ENCODE results near the gene MAPKAPK2.

The MAPKAPK2 gene

DNA sequence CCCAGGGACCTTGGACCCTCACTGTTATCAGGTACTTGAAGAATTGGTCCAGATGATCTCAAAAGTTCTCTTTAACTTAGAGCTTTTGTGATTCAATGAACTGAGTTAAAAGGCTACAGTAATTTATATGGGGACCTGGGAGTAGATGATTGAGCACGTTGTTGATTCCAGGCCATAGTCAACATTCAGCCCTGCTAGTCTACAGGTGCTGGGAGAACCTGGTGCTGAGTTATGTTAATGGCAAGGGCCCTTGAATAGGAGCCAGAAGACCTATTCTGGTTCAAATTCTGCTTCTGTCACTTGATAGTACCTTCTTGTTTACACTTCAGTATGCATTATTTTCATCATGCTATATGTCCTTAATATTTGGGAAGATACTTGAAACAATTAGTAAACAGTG is 38.2 kb upstream of the MAPKAPK2 start:
- no peak for TF ChIP-seq CTCF (IDR thresholded peaks at IDR 0.05; ENCODE audit: low read length)
- TF ChIP-seq EZH2phosphoT487 (IDR thresholded peaks at IDR 0.05; ENCODE audit: low read length): no peak
- no peak for TF ChIP-seq EZH2 (optimal IDR thresholded peaks at IDR 0.05; ENCODE audit: low read depth, low read length)
- Histone ChIP-seq H4K20me1 (ENCODE audit: insufficient read depth, low read length) (no peaks in the 10 kb centered on the region), H3K9me3 (replicated peaks; ENCODE audit: insufficient read depth, low read length) (no peaks in the 10 kb centered on the region), H3F3A (ENCODE audit: insufficient read depth, low read length) (no peaks in the 10 kb centered on the region), H3K27me3 (replicated peaks; ENCODE audit: insufficient read depth, low read length) (no peaks in the 10 kb centered on the region), H3K27ac (ENCODE audit: low read length) (no peak overlapping the region), H3K9me2 (replicated peaks; ENCODE audit: insufficient read depth, low read length) (no peaks in the 10 kb centered on the region), H3K4me2 (ENCODE audit: low read depth, low read length) (no peak overlapping the region), H3K4me1 (ENCODE audit: low read length) (0 out of 2 replicates have a peak, but pooled peaks cover 6% of the 10 kb centered on the region), H3K9ac (ENCODE audit: low read length) (no peak overlapping the region), H3K36me3 (replicated peaks; ENCODE audit: insufficient read depth, low read length) (no peaks in the 10 kb centered on the region), H2AFZ (ENCODE audit: low read length) (no peak overlapping the region), H3K79me2 (ENCODE audit: low read length) (no peaks in the 10 kb centered on the region), H3K4me3 (ENCODE audit: low read length) (no peak overlapping the region)
- no peak for DNase-seq

DNA sequence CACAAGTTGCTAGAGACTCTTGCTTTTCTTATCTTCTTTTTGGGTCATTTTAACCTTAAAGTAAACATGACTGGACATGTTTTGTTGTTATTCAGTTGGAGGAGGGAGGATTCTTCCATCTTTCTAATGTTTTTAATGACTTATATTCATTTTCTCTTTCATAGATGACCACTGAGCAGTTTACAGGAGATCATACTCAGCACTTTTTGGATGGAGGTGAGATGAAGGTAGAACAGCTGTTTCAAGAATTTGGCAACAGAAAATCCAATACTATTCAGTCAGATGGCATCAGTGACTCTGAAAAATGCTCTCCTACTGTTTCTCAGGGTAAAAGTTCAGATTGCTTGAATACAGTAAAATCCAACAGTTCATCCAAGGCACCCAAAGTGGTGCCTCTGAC is 37.5 kb upstream of the MAPKAPK2 start:
- no peaks in the 10 kb centered on the region for H3K36me3 ChIP-seq (replicated peaks; ENCODE audit: insufficient read depth, low read length)
- no peaks in the 10 kb centered on the region for H3F3A ChIP-seq (ENCODE audit: insufficient read depth, low read length)
- no peak overlapping the region for H2AFZ ChIP-seq (ENCODE audit: low read length)
- H3K27me3 ChIP-seq (replicated peaks; ENCODE audit: insufficient read depth, low read length): no peaks in the 10 kb centered on the region
- no peaks in the 10 kb centered on the region for H3K79me2 ChIP-seq (ENCODE audit: low read length)
- no peak overlapping the region for H3K9ac ChIP-seq (ENCODE audit: low read length)
- H3K4me3 ChIP-seq (ENCODE audit: low read length): no peak overlapping the region
- H3K4me1 ChIP-seq (ENCODE audit: low read length): 0 out of 2 replicates have a peak, but pooled peaks cover 6% of the 10 kb centered on the region
- no peaks in the 10 kb centered on the region for H3K9me2 ChIP-seq (replicated peaks; ENCODE audit: insufficient read depth, low read length)
- no peak overlapping the region for H3K4me2 ChIP-seq (ENCODE audit: low read depth, low read length)
- no peak overlapping the region for H3K27ac ChIP-seq (ENCODE audit: low read length)
- H3K9me3 ChIP-seq (replicated peaks; ENCODE audit: insufficient read depth, low read length): no peaks in the 10 kb centered on the region
- TF ChIP-seq CTCF (IDR thresholded peaks at IDR 0.05; ENCODE audit: low read length) (no peak), EZH2 (optimal IDR thresholded peaks at IDR 0.05; ENCODE audit: low read depth, low read length) (no peak), EZH2phosphoT487 (IDR thresholded peaks at IDR 0.05; ENCODE audit: low read length) (no peak)
- no peaks in the 10 kb centered on the region for H4K20me1 ChIP-seq (ENCODE audit: insufficient read depth, low read length)
- no peak for DNase-seq

DNA sequence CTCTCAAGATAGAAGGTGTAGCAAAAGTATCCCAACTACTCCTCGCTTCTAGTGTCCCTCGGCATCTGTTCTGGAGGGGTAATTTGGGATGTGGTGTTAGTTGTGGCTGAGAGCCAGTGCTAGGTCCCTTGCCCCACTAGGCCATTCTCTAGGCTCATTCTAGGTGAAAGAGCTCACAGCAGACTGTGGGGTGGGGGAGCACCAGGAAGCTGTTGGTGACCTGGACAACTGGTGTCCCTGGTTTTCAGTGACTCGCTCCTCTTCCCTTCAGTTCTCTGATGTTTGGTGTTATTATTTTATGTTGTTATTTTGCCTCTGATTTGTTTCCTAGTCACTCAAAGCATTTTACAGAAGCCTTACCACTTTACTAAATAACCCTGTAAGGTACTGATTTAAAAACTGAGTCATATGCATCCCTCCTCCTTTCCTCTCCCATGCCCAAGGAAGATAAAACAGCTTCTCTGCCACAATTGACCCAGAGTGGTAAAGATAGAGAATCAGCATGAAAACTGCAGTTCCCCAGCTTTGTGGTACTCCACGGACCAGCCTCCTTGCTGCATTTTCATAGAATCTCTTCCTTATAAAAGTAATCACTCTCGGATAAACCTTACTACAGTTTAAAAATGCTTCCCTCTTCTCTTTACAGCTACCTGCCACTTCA is 35.3 kb upstream of the MAPKAPK2 start:
- H3K27ac ChIP-seq (ENCODE audit: low read length): no peak overlapping the region
- TF ChIP-seq CTCF (IDR thresholded peaks at IDR 0.05; ENCODE audit: low read length) (no peak), EZH2 (optimal IDR thresholded peaks at IDR 0.05; ENCODE audit: low read depth, low read length) (no peak), EZH2phosphoT487 (IDR thresholded peaks at IDR 0.05; ENCODE audit: low read length) (no peak)
- no peaks in the 10 kb centered on the region for H3K9me2 ChIP-seq (replicated peaks; ENCODE audit: insufficient read depth, low read length)
- no peak overlapping the region for H3K4me3 ChIP-seq (ENCODE audit: low read length)
- H3K36me3 ChIP-seq (replicated peaks; ENCODE audit: insufficient read depth, low read length): no peaks in the 10 kb centered on the region
- no peak overlapping the region for H3K4me2 ChIP-seq (ENCODE audit: low read depth, low read length)
- H3K27me3 ChIP-seq (replicated peaks; ENCODE audit: insufficient read depth, low read length): no peaks in the 10 kb centered on the region
- no peaks in the 10 kb centered on the region for H3K9me3 ChIP-seq (replicated peaks; ENCODE audit: insufficient read depth, low read length)
- no peak overlapping the region for H2AFZ ChIP-seq (ENCODE audit: low read length)
- no peaks in the 10 kb centered on the region for H3K79me2 ChIP-seq (ENCODE audit: low read length)
- 0 out of 2 replicates have a peak, but pooled peaks cover 6% of the 10 kb centered on the region for H3K4me1 ChIP-seq (ENCODE audit: low read length)
- H4K20me1 ChIP-seq (ENCODE audit: insufficient read depth, low read length): no peaks in the 10 kb centered on the region
- no peaks in the 10 kb centered on the region for H3F3A ChIP-seq (ENCODE audit: insufficient read depth, low read length)
- no peak for DNase-seq
- H3K9ac ChIP-seq (ENCODE audit: low read length): no peak overlapping the region

Data from MM.1S (cell line).